Keratinocyte (primary cell): Measurements from ENCODE around the gene ATF7IP. TPM values are rescaled to one million over a fixed set of nuclear protein-coding genes. Genes with fewer than 3 reads are reported as not detected.

Source experiments
- DNase-seq: peaks from one replicate; pipeline ENCODE4 v3.0.0-alpha.2; 2011; ENCODE audit warnings: low read depth, missing footprints, low spot score
- FAIRE-seq: peaks from 2 replicates; lab custom pipeline; 2011; peaks lifted over from hg19 to GRCh38; lab: Jason Lieb, UNC
- H2AFZ ChIP-seq: 2 replicates; pipeline ENCODE4 v1.6.0; 2012; ENCODE audit warnings: low read length, control low read depth, inconsistent platforms; ENCODE audit not compliant: control insufficient read depth
- H3K27ac ChIP-seq: 2 replicates; pipeline ENCODE4 v1.5.1; 2011; ENCODE audit warnings: low read length; ENCODE audit not compliant: control insufficient read depth, insufficient read depth
- H3K27me3 ChIP-seq: 3 replicates; pipeline ENCODE4 v1.6.0; 2011; ENCODE audit warnings: low read length; ENCODE audit not compliant: control insufficient read depth, insufficient read depth; ENCODE audit errors: extremely low read depth
- H3K36me3 ChIP-seq, 2 experiments: 2 replicates in 1 of 2; 3 replicates in 1 of 2; pipeline ENCODE4 v1.5.1; 2011; ENCODE audit warnings: low read length in 2 of 2, mild to moderate bottlenecking in 1 of 2; ENCODE audit not compliant: control insufficient read depth in 2 of 2, insufficient read depth in 2 of 2; ENCODE audit errors: extremely low read depth in 1 of 2
- H3K4me1 ChIP-seq: 3 replicates; pipeline ENCODE4 v1.5.1; 2011; ENCODE audit warnings: low read length; ENCODE audit not compliant: control insufficient read depth, insufficient read depth; ENCODE audit errors: extremely low read depth
- H3K4me2 ChIP-seq: 3 replicates; pipeline ENCODE4 v1.6.0; 2011; ENCODE audit warnings: low read depth, low read length; ENCODE audit not compliant: control insufficient read depth, insufficient read depth; ENCODE audit errors: extremely low read depth
- H3K4me3 ChIP-seq, 3 experiments: fragments of 200-600 bp in 1 of 3; sonication (generic) in 1 of 3; 2 replicates in 2 of 3; 3 replicates in 1 of 3; pipeline ENCODE4 v1.5.1; 2011 to 2016; ENCODE audit warnings: low read length in 3 of 3, mild to moderate bottlenecking in 3 of 3, control low read depth in 2 of 3, inconsistent platforms in 1 of 3, low read depth in 1 of 3, mixed read lengths in 1 of 3, mixed run types in 1 of 3, moderate library complexity in 1 of 3; ENCODE audit not compliant: control insufficient read depth in 2 of 3, insufficient read depth in 2 of 3; ENCODE audit errors: extremely low read depth in 1 of 3
- H3K79me2 ChIP-seq: 2 replicates; pipeline ENCODE4 v1.6.0; 2012; ENCODE audit warnings: low read length; ENCODE audit not compliant: control insufficient read depth, insufficient read depth
- H3K9ac ChIP-seq: 3 replicates; pipeline ENCODE4 v1.6.0; 2011; ENCODE audit warnings: low read length; ENCODE audit not compliant: control insufficient read depth, insufficient read depth; ENCODE audit errors: extremely low read depth
- H3K9me1 ChIP-seq: 3 replicates; pipeline ENCODE4 v1.6.0; 2011; ENCODE audit warnings: low read length; ENCODE audit not compliant: control insufficient read depth, insufficient read depth; ENCODE audit errors: extremely low read depth
- H3K9me3 ChIP-seq: 2 replicates; pipeline ENCODE4 v1.5.1; 2012; ENCODE audit warnings: low read depth, low read length; ENCODE audit not compliant: control insufficient read depth
- H4K20me1 ChIP-seq: 3 replicates; pipeline ENCODE4 v1.6.0; 2011; ENCODE audit warnings: low read length; ENCODE audit not compliant: control insufficient read depth, insufficient read depth; ENCODE audit errors: extremely low read depth
- EZH2 ChIP-seq: IDR thresholded peaks from one replicate; pipeline ENCODE4 v1.6.1; 2012; ENCODE audit warnings: inconsistent platforms, mild to moderate bottlenecking, low read length, moderate library complexity
- dilution Hi-C: fragments of 300-500 bp; cut with MboI; formaldehyde crosslinking; loops from one replicate; pipeline ENCODE4 v1.7.0; 2020; ENCODE audit warnings: low sequenced_read_pairs; ENCODE audit not compliant: extremely low pct_ligation_motif_present
- polyA plus RNA-seq, 5 experiments: library from polyadenylated mRNA; depleted of rRNA in 3 of 5; stranded (reverse) in 3 of 5; stranded (forward) in 1 of 5; unstranded in 1 of 5; fragments of >200 nt; gene quantifications; 1 replicate in 1 of 5; 2 replicates in 3 of 5; 3 replicates in 1 of 5; pipeline versions ENCODE4 v1.2.1 to v1.2.3, GENCODE V29; 2011 to 2012; ENCODE audit warnings: missing spikeins in 2 of 5, low read depth in 1 of 5, low replicate concordance in 1 of 5
- TF ChIP-seq, protein P1 (sequence below), 3 experiments: IDR thresholded peaks in 1 of 3; conservative IDR thresholded peaks in 1 of 3; optimal IDR thresholded peaks in 1 of 3; 2 replicates in 2 of 3; 3 replicates in 1 of 3; pipeline versions ENCODE3 to v1.5.1; 2011; ENCODE audit warnings: low read length in 3 of 3, mild to moderate bottlenecking in 3 of 3, moderate library complexity in 2 of 3, control low read depth in 1 of 3, inconsistent platforms in 1 of 3; ENCODE audit not compliant: insufficient read depth in 2 of 3; ENCODE audit errors: extremely low read depth in 1 of 3

ATF7IP gene
- polyA plus RNA-seq, 1 donor (not counting 4 experiments of a cell fraction or from before 2014, with no cell fraction given): 16.3 TPM

GRCh38 chr12:14514946-14515345, 149.5 kb downstream of the ATF7IP start:
- peak; percentile 49 for FAIRE-seq
- H3K79me2 ChIP-seq: no peaks in the 10 kb centered on the region
- peak overlapping the region; percentile 14 for H3K9ac ChIP-seq
- H4K20me1 ChIP-seq: no peaks in the 10 kb centered on the region
- peak overlapping the region; percentile 50 for H3K4me2 ChIP-seq
- peaks cover 19% of the 10 kb centered on the region for H3K4me1 ChIP-seq
- H3K27ac ChIP-seq: peak overlapping the region; percentile 71
- TF ChIP-seq, protein P1, sequence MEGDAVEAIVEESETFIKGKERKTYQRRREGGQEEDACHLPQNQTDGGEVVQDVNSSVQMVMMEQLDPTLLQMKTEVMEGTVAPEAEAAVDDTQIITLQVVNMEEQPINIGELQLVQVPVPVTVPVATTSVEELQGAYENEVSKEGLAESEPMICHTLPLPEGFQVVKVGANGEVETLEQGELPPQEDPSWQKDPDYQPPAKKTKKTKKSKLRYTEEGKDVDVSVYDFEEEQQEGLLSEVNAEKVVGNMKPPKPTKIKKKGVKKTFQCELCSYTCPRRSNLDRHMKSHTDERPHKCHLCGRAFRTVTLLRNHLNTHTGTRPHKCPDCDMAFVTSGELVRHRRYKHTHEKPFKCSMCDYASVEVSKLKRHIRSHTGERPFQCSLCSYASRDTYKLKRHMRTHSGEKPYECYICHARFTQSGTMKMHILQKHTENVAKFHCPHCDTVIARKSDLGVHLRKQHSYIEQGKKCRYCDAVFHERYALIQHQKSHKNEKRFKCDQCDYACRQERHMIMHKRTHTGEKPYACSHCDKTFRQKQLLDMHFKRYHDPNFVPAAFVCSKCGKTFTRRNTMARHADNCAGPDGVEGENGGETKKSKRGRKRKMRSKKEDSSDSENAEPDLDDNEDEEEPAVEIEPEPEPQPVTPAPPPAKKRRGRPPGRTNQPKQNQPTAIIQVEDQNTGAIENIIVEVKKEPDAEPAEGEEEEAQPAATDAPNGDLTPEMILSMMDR (optimal IDR thresholded peaks at IDR 0.05 in 1 of 3, IDR thresholded peaks at IDR 0.05 in 1 of 3, conservative IDR thresholded peaks at IDR 0.05 in 1 of 3; ENCODE audit: extremely low read depth in 1 of 3, insufficient read depth in 2 of 3, low read length in 3 of 3): no peak
- TF ChIP-seq EZH2: no peak
- no peak overlapping the region for H3K4me3 ChIP-seq
- H3K9me3 ChIP-seq: no peaks in the 10 kb centered on the region
- dilution Hi-C loops: no loop called here
- no peak overlapping the region for H2AFZ ChIP-seq
- no peaks in the 10 kb centered on the region for H3K27me3 ChIP-seq
- no peaks in the 10 kb centered on the region for H3K36me3 ChIP-seq
- DNase-seq: peak; percentile 38
- no peaks in the 10 kb centered on the region for H3K9me1 ChIP-seq

DNA sequence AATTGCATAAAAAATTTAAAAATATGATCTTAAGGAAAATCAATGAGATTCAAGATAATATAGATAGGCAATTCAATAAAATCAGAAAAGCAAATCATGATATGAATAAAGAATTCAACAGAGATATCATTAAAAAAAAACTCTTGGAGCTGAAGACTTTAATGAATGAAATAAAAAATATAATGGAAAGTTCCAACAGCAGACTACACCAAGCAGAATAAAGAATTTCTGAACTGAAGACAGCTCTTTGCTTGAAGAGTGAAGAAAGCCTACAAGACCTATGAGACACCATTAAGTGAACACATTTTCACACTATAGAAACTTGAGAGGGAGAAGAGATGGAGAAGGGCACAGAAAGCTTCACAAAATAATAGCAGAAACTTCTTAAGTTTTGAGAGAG, 156.3 kb downstream of the ATF7IP start:
- dilution Hi-C loops: no loop called here
- no peaks in the 10 kb centered on the region for H4K20me1 ChIP-seq

More for the DNA sequence above, 156.3 kb downstream of the ATF7IP start:
- no peak overlapping the region for H3K4me2 ChIP-seq
- no peaks in the 10 kb centered on the region for H3K36me3 ChIP-seq
- H3K9me3 ChIP-seq: no peaks in the 10 kb centered on the region
- H3K4me3 ChIP-seq: no peak overlapping the region
- no peak overlapping the region for H3K9ac ChIP-seq
- H2AFZ ChIP-seq: no peak overlapping the region
- no peak for TF ChIP-seq EZH2
- TF ChIP-seq, protein P1 (optimal IDR thresholded peaks at IDR 0.05 in 1 of 3, IDR thresholded peaks at IDR 0.05 in 1 of 3, conservative IDR thresholded peaks at IDR 0.05 in 1 of 3; ENCODE audit: extremely low read depth in 1 of 3, insufficient read depth in 2 of 3, low read length in 3 of 3): no peak
- H3K79me2 ChIP-seq: no peaks in the 10 kb centered on the region
- no peaks in the 10 kb centered on the region for H3K27me3 ChIP-seq
- DNase-seq (no peak), FAIRE-seq (no peak)
- H3K27ac ChIP-seq: no peak overlapping the region
- no peaks in the 10 kb centered on the region for H3K9me1 ChIP-seq
- H3K4me1 ChIP-seq: no peaks in the 10 kb centered on the region
